Glutamatergic neuron (in vitro differentiated cells): ENCODE measurements around the gene RTN4. TPM values are rescaled to one million over a fixed set of nuclear protein-coding genes. Genes with fewer than 3 reads are reported as not detected.

Source experiments
- DNase-seq: peaks from one replicate; pipeline ENCODE4 v3.0.0; 2022
- H3K27ac Mint-ChIP-seq: one replicate; pipeline ENCODE4 v1.8.0; 2020; ENCODE audit warnings: mild to moderate bottlenecking, mixed read lengths, inconsistent platforms; ENCODE audit not compliant: unreplicated experiment
- H3K27me3 Mint-ChIP-seq: one replicate; pipeline ENCODE4 v1.8.0; 2020; ENCODE audit warnings: mild to moderate bottlenecking, moderate library complexity, mixed read lengths, inconsistent platforms; ENCODE audit not compliant: unreplicated experiment
- H3K36me3 Mint-ChIP-seq: one replicate; pipeline ENCODE4 v1.8.0; 2020; ENCODE audit warnings: mild to moderate bottlenecking, mixed read lengths, inconsistent platforms; ENCODE audit not compliant: unreplicated experiment
- H3K4me1 Mint-ChIP-seq: one replicate; pipeline ENCODE4 v1.8.0; 2020; ENCODE audit warnings: mild to moderate bottlenecking, low read depth, mixed read lengths, inconsistent platforms; ENCODE audit not compliant: unreplicated experiment
- H3K4me3 Mint-ChIP-seq: one replicate; pipeline ENCODE4 v1.8.0; 2020; ENCODE audit warnings: mild to moderate bottlenecking, mixed read lengths, inconsistent platforms; ENCODE audit not compliant: unreplicated experiment
- H3K9me3 Mint-ChIP-seq: one replicate; pipeline ENCODE4 v1.8.0; 2020; ENCODE audit warnings: mild to moderate bottlenecking, moderate library complexity, mixed read lengths, inconsistent platforms; ENCODE audit not compliant: unreplicated experiment
- total RNA-seq: library from RNA; stranded (reverse); fragmentation: NEBNext Ultra II Directional; extraction: Animal tissue kit (Norgen Biotek cat#: 25700); gene quantifications from one replicate; pipeline ENCODE4 v1.2.1, GENCODE V29; 2021; ENCODE audit not compliant: unreplicated experiment
- TF ChIP-seq, protein P1 (sequence below): fragments of 200-600 bp; sonication (generic); IDR thresholded peaks from one replicate; pipeline ENCODE4 v1.5.0; 2021; ENCODE audit not compliant: partially characterized antibody, unreplicated experiment

The RTN4 gene
- total RNA-seq, 1 donor from 2014 or later = 772 TPM

DNA sequence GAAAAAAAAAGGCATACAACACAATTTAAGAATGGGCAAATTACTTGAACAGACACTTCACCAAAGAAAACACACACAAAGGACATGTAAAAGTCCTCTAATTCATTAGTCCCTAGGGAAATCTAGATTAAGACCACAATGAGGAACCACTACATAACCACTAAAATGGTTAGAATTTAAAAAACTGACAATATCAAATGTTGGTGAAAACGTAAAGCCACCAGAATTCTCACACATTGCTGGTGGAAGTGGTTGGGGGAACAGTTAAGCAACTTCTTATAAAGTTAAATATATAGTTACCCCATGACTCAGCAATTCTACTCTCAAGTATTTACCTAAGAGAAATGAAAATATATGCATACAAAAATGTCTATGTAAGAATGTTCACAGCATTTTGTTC is 11.8 kb downstream of the RTN4 start:
- no peak for DNase-seq
- H3K4me1 Mint-ChIP-seq = peaks cover 26% of the 10 kb centered on the region
- peaks cover 8% of the 10 kb centered on the region for H3K9me3 Mint-ChIP-seq
- no peaks in the 10 kb centered on the region for H3K27me3 Mint-ChIP-seq
- no peaks in the 10 kb centered on the region for H3K36me3 Mint-ChIP-seq
- no peak overlapping the region for H3K27ac Mint-ChIP-seq
- TF ChIP-seq, protein P1, sequence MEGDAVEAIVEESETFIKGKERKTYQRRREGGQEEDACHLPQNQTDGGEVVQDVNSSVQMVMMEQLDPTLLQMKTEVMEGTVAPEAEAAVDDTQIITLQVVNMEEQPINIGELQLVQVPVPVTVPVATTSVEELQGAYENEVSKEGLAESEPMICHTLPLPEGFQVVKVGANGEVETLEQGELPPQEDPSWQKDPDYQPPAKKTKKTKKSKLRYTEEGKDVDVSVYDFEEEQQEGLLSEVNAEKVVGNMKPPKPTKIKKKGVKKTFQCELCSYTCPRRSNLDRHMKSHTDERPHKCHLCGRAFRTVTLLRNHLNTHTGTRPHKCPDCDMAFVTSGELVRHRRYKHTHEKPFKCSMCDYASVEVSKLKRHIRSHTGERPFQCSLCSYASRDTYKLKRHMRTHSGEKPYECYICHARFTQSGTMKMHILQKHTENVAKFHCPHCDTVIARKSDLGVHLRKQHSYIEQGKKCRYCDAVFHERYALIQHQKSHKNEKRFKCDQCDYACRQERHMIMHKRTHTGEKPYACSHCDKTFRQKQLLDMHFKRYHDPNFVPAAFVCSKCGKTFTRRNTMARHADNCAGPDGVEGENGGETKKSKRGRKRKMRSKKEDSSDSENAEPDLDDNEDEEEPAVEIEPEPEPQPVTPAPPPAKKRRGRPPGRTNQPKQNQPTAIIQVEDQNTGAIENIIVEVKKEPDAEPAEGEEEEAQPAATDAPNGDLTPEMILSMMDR = no peak
- H3K4me3 Mint-ChIP-seq = no peak overlapping the region

DNA sequence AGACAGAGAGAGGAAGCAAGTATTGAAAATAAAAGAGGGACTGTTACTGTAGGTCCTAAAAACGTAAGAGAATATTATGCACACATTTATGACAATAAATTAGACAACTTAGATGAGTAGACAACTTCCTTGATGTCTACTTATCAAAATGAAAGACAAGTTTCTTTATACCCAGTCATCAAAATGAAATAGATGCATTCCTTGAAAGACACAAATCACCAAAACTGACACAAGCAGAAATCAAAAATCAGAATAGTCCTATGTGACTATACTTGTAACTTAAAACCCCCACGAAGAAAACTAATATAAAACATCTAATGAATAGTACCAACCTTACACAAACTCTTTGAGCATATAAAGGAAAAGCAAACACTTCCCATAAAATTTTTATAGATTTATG is 14.5 kb downstream of the RTN4 start:
- no peaks in the 10 kb centered on the region for H3K36me3 Mint-ChIP-seq
- no peak for DNase-seq
- TF ChIP-seq, protein P1 = no peak
- H3K9me3 Mint-ChIP-seq = peaks cover 12% of the 10 kb centered on the region
- no peaks in the 10 kb centered on the region for H3K27me3 Mint-ChIP-seq
- H3K4me1 Mint-ChIP-seq = peaks cover 35% of the 10 kb centered on the region
- H3K4me3 Mint-ChIP-seq = no peak overlapping the region
- no peak overlapping the region for H3K27ac Mint-ChIP-seq

DNA sequence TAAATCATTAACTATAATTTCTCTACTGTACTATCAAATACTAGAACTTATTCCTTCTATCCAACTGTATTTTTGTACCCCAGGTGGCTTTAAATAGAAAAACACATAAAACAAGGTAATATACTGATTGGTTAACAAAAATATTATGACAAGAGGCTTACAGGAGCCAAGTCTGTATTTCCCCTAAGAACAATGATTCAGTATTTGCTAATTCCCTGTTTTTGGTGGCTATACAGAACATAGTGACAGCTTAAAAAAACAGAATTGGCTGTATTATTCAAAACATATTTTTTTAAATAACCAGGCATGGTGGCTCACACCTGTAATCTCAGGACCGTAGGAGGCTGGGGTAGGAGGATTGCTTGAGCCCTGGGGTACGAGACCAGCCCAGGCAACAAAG is 16.3 kb downstream of the RTN4 start:
- DNase-seq = no peak
- H3K27me3 Mint-ChIP-seq = peaks cover 2% of the 10 kb centered on the region
- H3K9me3 Mint-ChIP-seq = peaks cover 12% of the 10 kb centered on the region
- no peak overlapping the region for H3K27ac Mint-ChIP-seq
- H3K4me1 Mint-ChIP-seq = peaks cover 38% of the 10 kb centered on the region
- H3K4me3 Mint-ChIP-seq = no peak overlapping the region
- H3K36me3 Mint-ChIP-seq = no peaks in the 10 kb centered on the region
- TF ChIP-seq, protein P1 = no peak

DNA sequence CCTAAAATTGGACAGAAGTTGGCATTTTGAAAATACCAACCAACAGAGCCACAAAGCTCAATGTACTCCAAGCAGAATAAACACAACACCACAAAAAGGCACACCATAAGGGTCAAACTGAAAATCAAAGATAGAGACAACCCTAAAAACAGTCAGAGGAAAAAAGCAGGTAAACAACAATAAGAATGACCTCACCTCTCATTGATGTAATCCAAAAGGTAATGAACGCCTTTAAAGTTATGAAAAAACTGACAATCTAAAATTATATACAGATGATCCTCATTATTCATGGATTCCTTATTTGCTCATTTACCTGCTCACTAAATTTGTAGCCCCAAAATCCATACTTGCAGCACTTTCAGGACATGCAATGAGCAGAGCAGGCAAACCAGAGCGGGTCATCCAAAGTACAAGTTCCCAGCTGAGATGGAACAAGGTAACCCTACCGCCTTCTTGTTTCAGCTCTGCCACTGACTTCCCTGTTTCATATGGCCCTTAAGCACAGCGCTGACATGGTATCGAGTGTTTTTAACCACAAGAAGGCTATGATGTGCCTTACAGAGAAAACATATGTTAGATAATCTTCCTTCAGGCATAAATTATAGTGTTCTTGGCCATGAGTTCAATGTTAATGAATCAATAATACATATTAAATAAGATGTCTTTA is 17.0 kb downstream of the RTN4 start:
- H3K4me1 Mint-ChIP-seq = peaks cover 43% of the 10 kb centered on the region
- peaks cover 2% of the 10 kb centered on the region for H3K27me3 Mint-ChIP-seq
- no peaks in the 10 kb centered on the region for H3K36me3 Mint-ChIP-seq
- no peak overlapping the region for H3K4me3 Mint-ChIP-seq
- peaks cover 12% of the 10 kb centered on the region for H3K9me3 Mint-ChIP-seq
- H3K27ac Mint-ChIP-seq = no peak overlapping the region
- TF ChIP-seq, protein P1 = no peak
- no peak for DNase-seq

DNA sequence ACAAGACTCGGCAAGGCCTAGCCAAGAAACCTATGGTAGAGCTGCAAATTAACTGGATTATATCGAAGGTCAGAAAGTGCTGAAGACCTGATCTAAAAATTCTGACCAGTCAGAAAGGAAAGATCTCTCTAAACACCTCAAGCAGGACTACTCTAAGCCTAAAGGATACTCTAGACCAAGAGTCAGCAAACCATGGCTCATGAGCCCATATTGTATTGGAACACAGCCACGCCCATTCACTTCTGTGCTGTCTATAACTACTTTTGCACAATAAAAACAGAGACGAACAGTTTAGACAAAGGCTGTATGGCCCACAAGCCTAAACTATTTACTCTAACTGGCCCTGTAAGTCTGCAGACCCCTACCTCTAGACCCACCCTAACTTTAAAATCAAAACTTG is 18.7 kb downstream of the RTN4 start:
- no peak for DNase-seq
- H3K9me3 Mint-ChIP-seq = peaks cover 10% of the 10 kb centered on the region
- H3K27me3 Mint-ChIP-seq = peaks cover 2% of the 10 kb centered on the region
- no peaks in the 10 kb centered on the region for H3K36me3 Mint-ChIP-seq
- peaks cover 34% of the 10 kb centered on the region for H3K4me1 Mint-ChIP-seq
- TF ChIP-seq, protein P1 = no peak
- H3K27ac Mint-ChIP-seq = no peak overlapping the region
- H3K4me3 Mint-ChIP-seq = peak overlapping the region; percentile 40
